Lung (tissue), 12 donors: Measurements from ENCODE around the gene C22orf31. TPM values are rescaled to one million over a fixed set of nuclear protein-coding genes. Genes with fewer than 3 reads are reported as not detected.

Source experiments
- ATAC-seq: fragments of 200-7000 bp; cut with Tn5 transposase; one replicate; pipeline ENCODE4 v1.9.1; 2020; ENCODE audit warnings: moderate number of reproducible peaks; ENCODE audit not compliant: insufficient read depth, low FRiP score
- DNase-seq, 3 donors: peaks; one replicate each; pipeline ENCODE4 v3.0.0-alpha.2; 2013 to 2017
- H3K27ac ChIP-seq, 2 donors: one replicate each; pipeline ENCODE4 v1.5.1; 2013; ENCODE audit warnings: mild to moderate bottlenecking in 2 of 2, moderate library complexity in 2 of 2, control low read depth in 1 of 2, inconsistent platforms in 1 of 2, low read depth in 1 of 2, low read length in 1 of 2
- H3K27me3 ChIP-seq, 3 donors: one replicate each; pipeline ENCODE4 v1.5.1; 2013; ENCODE audit warnings: low read length in 2 of 3; ENCODE audit not compliant: control insufficient read depth in 3 of 3, insufficient read depth in 3 of 3
- H3K36me3 ChIP-seq, 4 donors: one replicate each; pipeline ENCODE4 v1.5.1; 2013; ENCODE audit warnings: low read length in 4 of 4, mild to moderate bottlenecking in 1 of 4, moderate library complexity in 1 of 4; ENCODE audit not compliant: control insufficient read depth in 4 of 4, insufficient read depth in 4 of 4
- H3K4me1 ChIP-seq, 5 donors: one replicate each; pipeline ENCODE4 v1.5.1; 2013; ENCODE audit warnings: low read length in 5 of 5, mild to moderate bottlenecking in 2 of 5, moderate library complexity in 1 of 5; ENCODE audit not compliant: control insufficient read depth in 5 of 5, insufficient read depth in 5 of 5
- H3K4me3 ChIP-seq: one replicate; pipeline ENCODE4 v1.5.1; 2013; ENCODE audit warnings: mild to moderate bottlenecking, control low read depth, moderate library complexity
- H3K9ac ChIP-seq, 2 donors: one replicate each; pipeline ENCODE4 v1.5.1; 2013; ENCODE audit warnings: low read length in 2 of 2, control low read depth in 1 of 2; ENCODE audit not compliant: insufficient read depth in 1 of 2
- H3K9me3 ChIP-seq, 4 donors: one replicate each; pipeline ENCODE4 v1.5.1; 2013; ENCODE audit warnings: low read length in 3 of 4, mild to moderate bottlenecking in 1 of 4, moderate library complexity in 1 of 4; ENCODE audit not compliant: control insufficient read depth in 4 of 4, insufficient read depth in 3 of 4
- WGBS, 2 donors: extraction: QIAGEN DNeasy Blood & Tissue Kit; methylation state at CpG; one replicate each; pipeline ENCODE4 v1.1.7; 2013; 5-methylcytosine and 5-hydroxymethylcytosine counted together
- polyA plus RNA-seq, 2 donors: library from polyadenylated mRNA; stranded (reverse); fragments of 200-250 nt; gene quantifications; one replicate each; pipeline ENCODE4 v1.2.1, GENCODE V29; 2013
- total RNA-seq, 2 donors: library from RNA; depleted of rRNA in 1 of 2; stranded (reverse); fragments of >200 nt in 1 of 2; gene quantifications; one replicate each; pipeline ENCODE4 v1.2.1, GENCODE V29; 2014 to 2021
- TF ChIP-seq, protein P1 (sequence below): IDR thresholded peaks from 2 replicates; pipeline ENCODE4 v1.5.1; 2012; ENCODE audit warnings: mild to moderate bottlenecking; ENCODE audit errors: control extremely low read depth, extremely low read depth
- donor health status: control.
- donor health status: control.
- donor health status: Bipolar disorder and iron deficiency.
- donor health status: healthy.
- donor health status: DM: yes; HTN: yes; CAD: no.

Gene C22orf31
- total and polyA plus RNA-seq, 4 donors = 0.07 to 0.30 TPM; not detected in 2

DNA sequence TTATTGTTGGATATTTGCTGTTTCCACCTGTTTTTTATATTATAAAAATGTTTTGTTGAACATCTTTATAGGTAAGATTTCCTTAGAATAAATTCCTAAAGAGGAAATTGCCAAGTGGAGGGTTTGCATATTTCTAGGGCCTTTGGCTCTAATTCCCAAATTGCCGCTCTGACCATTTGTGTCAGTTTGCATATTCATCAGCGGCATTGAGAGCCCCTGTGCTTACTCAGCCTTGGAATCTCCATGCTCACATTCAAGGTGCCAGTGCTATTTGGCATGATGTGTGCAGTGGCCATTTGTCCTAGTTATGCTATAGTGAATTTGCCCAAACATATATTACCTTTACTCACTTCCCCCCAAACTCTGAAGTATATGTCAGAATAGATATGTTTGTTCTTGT lies 36.7 kb upstream of the C22orf31 start:
- ATAC-seq (no peak), DNase-seq (no peak)
- no peak overlapping the region for H3K4me3 ChIP-seq
- no peaks in the 10 kb centered on the region for H3K9me3 ChIP-seq
- no peak overlapping the region for H3K27ac ChIP-seq
- peaks cover 0 to 25% (median 0%) of the 10 kb centered on the region in 4 donors for H3K36me3 ChIP-seq
- TF ChIP-seq, protein P1, sequence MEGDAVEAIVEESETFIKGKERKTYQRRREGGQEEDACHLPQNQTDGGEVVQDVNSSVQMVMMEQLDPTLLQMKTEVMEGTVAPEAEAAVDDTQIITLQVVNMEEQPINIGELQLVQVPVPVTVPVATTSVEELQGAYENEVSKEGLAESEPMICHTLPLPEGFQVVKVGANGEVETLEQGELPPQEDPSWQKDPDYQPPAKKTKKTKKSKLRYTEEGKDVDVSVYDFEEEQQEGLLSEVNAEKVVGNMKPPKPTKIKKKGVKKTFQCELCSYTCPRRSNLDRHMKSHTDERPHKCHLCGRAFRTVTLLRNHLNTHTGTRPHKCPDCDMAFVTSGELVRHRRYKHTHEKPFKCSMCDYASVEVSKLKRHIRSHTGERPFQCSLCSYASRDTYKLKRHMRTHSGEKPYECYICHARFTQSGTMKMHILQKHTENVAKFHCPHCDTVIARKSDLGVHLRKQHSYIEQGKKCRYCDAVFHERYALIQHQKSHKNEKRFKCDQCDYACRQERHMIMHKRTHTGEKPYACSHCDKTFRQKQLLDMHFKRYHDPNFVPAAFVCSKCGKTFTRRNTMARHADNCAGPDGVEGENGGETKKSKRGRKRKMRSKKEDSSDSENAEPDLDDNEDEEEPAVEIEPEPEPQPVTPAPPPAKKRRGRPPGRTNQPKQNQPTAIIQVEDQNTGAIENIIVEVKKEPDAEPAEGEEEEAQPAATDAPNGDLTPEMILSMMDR = no peak
- 95 to 100% methylated on average over 2 of the region's 2 CpGs for WGBS, 2 donors
- no peaks in the 10 kb centered on the region for H3K27me3 ChIP-seq
- no peak overlapping the region for H3K9ac ChIP-seq
- H3K4me1 ChIP-seq = peaks cover 2 to 35% (median 15%) of the 10 kb centered on the region in 5 donors

DNA sequence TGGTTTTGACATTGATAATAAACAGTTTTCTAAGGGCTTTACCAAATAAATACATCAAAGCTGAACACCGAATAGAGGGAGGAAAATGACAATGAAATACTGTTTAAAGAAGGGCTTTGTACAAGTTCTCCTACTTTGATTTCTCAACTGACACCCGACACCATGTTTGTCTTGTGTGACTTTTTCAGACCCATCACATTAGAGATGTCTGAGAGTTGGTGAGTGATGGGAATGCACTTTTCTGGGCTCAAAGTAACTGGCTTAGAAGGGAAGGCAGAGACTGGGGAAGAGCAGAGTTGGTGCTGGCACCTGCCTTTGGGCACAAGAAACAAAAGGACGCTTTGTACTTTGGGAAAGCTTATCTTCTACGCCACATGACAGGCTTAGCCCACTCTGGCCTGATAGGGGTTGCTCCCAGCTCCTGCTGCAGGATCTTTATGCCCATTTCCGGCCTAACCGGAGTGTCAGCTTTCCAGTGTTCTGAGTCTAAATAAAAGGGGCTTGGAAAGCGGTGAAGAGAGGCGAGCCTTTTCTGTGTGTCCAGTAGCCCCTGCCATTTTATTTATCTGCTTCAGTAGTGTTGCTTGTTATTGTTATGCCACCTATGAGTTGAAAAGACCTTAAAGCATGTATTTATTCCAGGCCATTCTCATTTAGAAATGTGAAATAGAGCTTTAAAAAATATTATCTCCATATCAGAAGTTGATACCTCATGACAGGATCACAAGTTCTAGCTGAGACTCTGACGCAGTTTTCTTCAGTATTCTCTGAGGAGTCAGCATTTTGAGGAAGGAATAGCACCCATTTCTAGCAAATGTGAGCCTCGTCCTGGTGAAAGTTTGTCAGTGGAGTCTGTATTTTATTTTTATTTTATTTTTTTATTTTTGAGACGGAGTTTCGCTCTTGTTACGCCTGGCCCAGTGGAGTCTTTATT lies 35.4 kb upstream of the C22orf31 start:
- Histone ChIP-seq H3K4me3 (no peak overlapping the region), H3K27me3 (no peaks in the 10 kb centered on the region), H3K9me3 (no peaks in the 10 kb centered on the region), H3K9ac (peak overlapping the region in 1 of 2 donors; percentile 7), H3K4me1 (peaks cover 3 to 38% (median 25%) of the 10 kb centered on the region in 5 donors), H3K27ac (peak overlapping the region in 1 of 2 donors; percentile 77), H3K36me3 (peaks cover 0 to 25% (median 0%) of the 10 kb centered on the region in 4 donors)
- TF ChIP-seq, protein P1 = no peak
- ATAC-seq = no peak
- peak; percentile 43 to 67 (median 63) for DNase-seq
- WGBS, 2 donors = 86% methylated on average over 13 of the region's 13 CpGs

DNA sequence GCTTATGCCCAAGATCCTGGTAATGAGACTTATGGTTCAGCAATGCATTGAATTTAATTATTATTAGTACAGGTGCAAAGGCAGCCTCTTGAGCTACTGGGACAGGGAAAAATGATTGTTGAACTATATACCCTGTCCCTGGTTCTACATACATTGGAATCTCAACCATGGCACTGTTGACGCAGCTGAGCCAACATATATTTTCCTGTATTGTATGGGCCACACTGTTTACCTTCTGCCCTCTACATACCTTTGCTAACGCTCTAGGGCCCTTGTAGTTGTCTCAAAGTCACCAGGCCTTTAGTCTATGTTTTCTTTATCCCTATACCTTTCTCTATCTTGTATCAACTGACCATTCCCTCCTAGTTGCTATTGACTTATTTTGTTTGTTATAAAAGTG lies 33.8 kb upstream of the C22orf31 start:
- Histone ChIP-seq H3K9me3 (no peaks in the 10 kb centered on the region), H3K4me3 (no peak overlapping the region), H3K27me3 (no peaks in the 10 kb centered on the region), H3K9ac (no peak overlapping the region), H3K4me1 (peaks cover 3 to 44% (median 31%) of the 10 kb centered on the region in 5 donors), H3K27ac (no peak overlapping the region), H3K36me3 (peaks cover 0 to 20% (median 0%) of the 10 kb centered on the region in 4 donors)
- WGBS, 2 donors = 87 to 88% methylated on average over 2 of the region's 2 CpGs
- no peak for ATAC-seq
- DNase-seq = peak; percentile 39 to 63 (median 44)
- TF ChIP-seq, protein P1 = no peak
